ENCODE results near the gene KRTAP5-11.

KRTAP5-11 gene

DNA sequence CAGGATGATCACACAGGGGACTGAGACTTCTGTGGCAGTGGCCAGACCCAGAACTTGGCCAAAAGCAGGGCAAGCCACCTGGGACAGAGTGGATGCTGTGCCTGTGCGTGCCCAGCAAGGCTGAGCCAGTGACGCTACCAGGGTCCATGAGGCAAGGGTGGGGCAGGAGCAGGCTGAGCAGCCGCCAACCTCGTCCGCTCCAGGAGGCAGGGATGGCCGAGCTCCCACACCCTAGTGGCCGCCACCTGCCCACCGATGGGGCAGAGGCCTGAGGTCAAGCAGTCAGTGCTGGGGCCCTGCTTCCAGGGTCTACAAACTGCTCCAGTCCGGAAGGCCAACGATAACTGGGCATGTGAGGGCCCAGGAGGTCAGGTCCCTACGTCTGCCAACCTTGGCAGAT, 27.2 kb downstream of the KRTAP5-11 start:
- TF ChIP-seq, protein P1, sequence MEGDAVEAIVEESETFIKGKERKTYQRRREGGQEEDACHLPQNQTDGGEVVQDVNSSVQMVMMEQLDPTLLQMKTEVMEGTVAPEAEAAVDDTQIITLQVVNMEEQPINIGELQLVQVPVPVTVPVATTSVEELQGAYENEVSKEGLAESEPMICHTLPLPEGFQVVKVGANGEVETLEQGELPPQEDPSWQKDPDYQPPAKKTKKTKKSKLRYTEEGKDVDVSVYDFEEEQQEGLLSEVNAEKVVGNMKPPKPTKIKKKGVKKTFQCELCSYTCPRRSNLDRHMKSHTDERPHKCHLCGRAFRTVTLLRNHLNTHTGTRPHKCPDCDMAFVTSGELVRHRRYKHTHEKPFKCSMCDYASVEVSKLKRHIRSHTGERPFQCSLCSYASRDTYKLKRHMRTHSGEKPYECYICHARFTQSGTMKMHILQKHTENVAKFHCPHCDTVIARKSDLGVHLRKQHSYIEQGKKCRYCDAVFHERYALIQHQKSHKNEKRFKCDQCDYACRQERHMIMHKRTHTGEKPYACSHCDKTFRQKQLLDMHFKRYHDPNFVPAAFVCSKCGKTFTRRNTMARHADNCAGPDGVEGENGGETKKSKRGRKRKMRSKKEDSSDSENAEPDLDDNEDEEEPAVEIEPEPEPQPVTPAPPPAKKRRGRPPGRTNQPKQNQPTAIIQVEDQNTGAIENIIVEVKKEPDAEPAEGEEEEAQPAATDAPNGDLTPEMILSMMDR (IDR thresholded peaks at IDR 0.05; ENCODE audit: low read depth, low read length) = no peak
- H3K4me3 ChIP-seq (ENCODE audit: low read depth, low read length) = no peak overlapping the region

DNA sequence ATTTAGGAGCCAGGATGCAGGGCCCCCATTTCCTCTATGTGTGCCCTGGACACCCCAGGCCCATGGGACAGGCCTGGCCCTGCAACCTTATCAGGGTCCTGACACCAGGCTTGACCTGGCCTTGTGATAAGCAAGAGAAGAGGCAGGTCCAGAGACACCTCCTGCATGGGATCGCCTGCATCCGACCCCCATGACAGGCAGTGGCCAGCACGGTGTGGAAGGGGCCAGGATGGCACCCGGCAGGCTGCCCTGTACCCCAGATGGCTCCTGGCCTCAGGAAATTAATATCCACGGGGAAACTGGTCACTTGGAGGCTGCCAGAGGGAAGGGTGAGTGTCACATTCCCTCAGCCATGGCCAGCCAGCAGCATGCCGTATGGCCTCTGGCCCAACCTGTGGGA, 27.7 kb downstream of the KRTAP5-11 start:
- TF ChIP-seq, protein P1 (IDR thresholded peaks at IDR 0.05; ENCODE audit: low read depth, low read length) = no peak
- H3K4me3 ChIP-seq (ENCODE audit: low read depth, low read length) = no peak overlapping the region

DNA sequence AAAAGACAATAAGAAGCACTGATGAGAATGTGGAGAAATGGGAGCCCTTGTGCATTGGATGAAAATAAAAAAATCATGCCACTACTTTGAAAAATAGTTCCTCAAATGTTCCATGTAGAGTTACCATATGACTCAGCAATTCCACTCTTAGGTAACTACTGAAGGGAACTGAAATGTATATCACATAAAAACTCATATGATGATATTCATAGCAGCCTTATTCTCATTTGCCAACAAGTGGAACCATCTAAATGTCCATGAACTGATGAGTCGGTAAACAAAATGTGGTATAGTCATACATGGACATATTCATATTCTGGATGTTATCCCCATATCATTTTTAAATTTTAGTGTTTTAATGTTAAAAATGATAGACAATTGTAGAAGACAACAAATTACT, 31.0 kb downstream of the KRTAP5-11 start:
- no peak overlapping the region for H3K4me3 ChIP-seq (ENCODE audit: low read depth, low read length)
- TF ChIP-seq, protein P1 (IDR thresholded peaks at IDR 0.05; ENCODE audit: low read depth, low read length) = no peak

DNA sequence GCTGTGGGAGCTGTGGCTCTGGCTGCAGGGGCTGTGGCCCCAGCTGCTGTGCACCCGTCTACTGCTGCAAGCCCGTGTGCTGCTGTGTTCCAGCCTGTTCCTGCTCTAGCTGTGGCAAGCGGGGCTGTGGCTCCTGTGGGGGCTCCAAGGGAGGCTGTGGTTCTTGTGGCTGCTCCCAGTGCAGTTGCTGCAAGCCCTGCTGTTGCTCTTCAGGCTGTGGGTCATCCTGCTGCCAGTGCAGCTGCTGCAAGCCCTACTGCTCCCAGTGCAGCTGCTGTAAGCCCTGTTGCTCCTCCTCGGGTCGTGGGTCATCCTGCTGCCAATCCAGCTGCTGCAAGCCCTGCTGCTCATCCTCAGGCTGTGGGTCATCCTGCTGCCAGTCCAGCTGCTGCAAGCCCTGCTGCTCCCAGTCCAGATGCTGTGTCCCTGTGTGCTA, 33.9 kb downstream of the KRTAP5-11 start:
- TF ChIP-seq, protein P1 (IDR thresholded peaks at IDR 0.05; ENCODE audit: low read depth, low read length) = no peak

DNA sequence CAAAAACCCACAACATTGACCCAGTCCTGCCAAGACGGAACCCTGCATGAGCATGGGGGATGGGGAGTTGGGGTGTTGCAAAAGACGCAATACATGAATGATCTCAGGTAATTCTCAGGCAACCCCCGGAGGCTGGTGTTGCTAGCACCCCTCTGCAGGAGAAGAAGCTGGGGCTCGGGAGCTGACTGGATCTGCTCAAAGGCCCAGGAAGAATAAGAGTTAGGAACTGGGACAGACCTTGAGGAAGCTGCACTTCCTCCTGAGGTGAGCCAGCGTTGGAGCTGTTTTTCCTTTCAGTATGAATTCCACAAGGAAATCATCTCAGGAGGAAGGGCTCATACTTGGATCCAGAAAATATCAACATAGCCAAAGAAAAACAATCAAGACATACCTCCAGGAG, 34.6 kb downstream of the KRTAP5-11 start, which contains the start of gene KRTAP5-9:
Gene KRTAP5-9 (plus strand): TSS at position 301 of the 400 bp plus-strand sequence. CDS start 238 bp downstream, outside the sequence.
- TF ChIP-seq, protein P1 (IDR thresholded peaks at IDR 0.05; ENCODE audit: low read depth, low read length) = no peak
- H3K4me3 ChIP-seq (ENCODE audit: low read depth, low read length) = no peak within 1 kb of the TSS

More for the DNA sequence above, 33.9 kb downstream of the KRTAP5-11 start:
- no peak overlapping the region for H3K4me3 ChIP-seq (ENCODE audit: low read depth, low read length)

DNA sequence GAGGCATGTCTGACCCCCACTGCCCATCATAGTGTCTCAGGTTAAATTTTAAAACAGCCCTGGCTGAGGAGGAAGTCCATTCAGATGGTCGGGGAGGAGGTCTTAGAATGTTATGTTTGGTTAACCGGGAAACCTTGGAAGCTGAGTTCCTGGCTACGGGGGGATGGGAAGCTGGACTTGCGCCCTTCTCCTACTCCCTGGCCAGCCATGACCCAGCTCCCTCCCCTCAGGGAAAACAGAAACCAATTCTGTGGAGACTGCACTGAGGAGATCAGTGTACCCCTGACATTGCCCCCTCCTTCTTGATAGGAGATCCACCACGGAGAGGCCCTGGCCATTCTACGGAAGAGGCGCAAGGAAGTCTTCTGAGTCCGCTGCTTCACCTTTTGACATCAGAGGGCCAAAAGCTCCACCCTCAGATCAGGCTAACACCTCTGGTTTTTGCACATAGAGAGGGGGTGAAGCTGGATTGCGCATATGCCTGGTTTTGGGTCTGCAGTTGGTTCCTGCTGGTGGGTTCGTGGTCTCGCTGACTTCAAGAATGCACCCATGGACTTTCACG, 37.2 kb downstream of the KRTAP5-11 start:
- H3K4me3 ChIP-seq (ENCODE audit: low read depth, low read length) = no peak overlapping the region
- TF ChIP-seq, protein P1 (IDR thresholded peaks at IDR 0.05; ENCODE audit: low read depth, low read length) = no peak

DNA sequence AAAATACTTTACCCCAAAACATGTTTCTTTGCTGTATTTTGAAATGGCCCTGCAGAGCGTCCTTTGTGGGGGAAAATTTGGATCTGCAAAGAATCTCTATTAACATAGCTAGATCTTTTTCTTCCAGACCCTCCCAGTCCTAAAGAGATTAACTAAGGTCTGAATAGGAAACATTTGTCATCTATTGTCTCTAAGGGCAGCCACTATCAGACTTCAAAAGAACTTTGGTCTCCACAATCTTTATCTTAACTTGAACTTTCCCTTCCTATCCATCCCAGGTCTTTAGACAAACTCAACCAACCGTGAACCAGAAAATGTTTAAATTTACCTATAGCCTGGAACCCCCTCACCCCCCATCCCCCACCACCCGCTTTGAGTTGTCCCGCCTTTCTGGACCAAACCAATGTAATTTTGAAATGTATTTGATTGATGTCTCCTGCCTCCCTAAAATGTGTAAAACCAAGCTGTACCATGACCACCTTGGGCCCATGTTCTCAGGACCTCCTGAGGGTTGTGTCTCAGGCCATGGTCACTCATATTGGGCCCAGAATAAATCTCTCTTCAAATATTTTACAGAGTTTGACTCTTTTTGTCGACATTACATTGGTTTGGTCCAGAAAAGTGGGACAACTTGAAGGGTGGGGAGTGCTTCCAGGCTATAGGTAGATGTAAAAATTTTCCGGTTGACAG, 38.0 kb downstream of the KRTAP5-11 start:
- TF ChIP-seq, protein P1 (IDR thresholded peaks at IDR 0.05; ENCODE audit: low read depth, low read length) = no peak
- H3K4me3 ChIP-seq (ENCODE audit: low read depth, low read length) = no peak overlapping the region

Measured in WI38 (cell line).